NCI-H2171 (cell line): ENCODE results near the gene ADH6.
"Not testable (repeated sequence)": the region's sequence is repeated elsewhere in the genome, so short reads cannot be mapped to it uniquely, and the experiment has no call there.

ENCODE experiments used
- DNase-seq: peaks from one replicate; lab custom pipeline; 2025; lab: John Stamatoyannopoulos, UW

Gene ADH6

DNA sequence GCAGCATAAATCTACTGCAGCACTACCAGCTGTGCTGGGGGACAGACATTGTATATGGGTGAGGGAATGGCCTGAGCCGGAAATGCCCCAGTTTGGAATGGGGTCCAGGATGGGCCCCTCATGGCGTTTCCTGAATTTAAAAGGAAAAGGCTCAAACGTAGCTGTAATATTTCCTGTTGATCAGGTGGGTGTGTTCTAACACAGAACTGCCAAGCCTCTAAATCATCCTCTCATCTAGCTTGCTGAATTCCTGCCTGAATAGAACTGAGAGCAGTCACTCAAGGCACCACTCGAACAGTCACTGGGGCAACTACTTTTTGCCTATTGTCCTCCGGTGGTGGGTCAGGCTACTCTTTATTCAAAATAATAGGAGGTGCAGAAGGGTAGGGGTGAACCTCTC, 28.7 kb downstream of the ADH6 start:
- no peak for DNase-seq

DNA sequence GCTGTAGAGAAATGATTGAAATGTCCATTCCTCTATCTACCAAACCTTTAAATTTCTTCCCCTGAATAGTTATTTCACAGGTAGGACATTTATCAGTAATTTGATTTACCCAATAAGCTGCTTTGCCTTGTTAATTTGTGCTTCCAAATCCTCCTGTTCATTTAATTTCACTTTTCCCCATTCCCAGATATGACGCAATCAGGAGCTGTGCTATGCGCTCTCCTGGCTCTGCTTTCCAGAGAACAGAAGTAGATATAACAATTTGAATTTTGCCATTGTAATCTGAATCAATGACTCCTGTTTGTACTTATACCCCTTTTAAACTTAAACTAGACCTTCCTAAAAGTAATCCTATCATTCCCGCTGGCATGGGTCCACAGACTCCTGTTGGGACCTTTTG, 29.1 kb downstream of the ADH6 start:
- DNase-seq, result not testable (repeated sequence)

DNA sequence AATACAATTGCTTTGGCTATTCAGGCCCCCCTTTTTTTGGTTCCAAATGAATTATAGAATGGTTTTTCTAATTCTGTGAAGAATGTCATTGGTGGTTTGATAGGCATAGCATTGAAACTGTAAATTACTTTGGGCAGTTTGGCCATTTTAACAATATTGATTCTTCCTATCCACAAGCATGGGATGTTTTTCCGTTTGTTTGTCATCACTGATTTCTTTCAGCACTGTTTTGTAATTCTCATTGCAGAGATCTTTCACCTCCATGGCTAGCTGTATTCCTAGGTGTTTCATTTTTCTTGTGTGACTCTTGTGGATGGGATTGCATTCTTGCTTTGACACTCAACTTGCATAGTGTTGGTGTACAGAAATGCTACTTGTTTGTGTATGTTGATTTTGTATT, 33.0 kb downstream of the ADH6 start:
- no peak for DNase-seq

DNA sequence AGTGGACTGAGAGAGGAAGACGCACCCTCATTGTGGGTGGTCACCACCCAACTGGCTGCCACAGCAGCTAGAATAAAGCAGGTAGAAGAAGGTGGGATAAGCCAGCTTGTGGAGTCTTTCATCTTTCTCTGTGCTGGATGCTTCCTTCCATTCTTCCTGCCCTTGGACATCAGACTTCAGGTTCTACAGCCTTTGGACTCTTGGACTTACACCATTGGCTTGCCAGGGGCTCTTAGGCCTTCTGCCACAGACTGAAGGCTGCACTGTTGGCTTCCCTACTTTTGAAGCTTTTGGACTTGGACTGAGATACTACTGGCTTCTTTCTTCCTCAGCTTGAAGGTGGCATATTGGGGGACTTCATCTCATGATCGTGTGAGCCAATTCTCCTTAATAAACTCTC, 33.5 kb downstream of the ADH6 start:
- DNase-seq, result no peak

DNA sequence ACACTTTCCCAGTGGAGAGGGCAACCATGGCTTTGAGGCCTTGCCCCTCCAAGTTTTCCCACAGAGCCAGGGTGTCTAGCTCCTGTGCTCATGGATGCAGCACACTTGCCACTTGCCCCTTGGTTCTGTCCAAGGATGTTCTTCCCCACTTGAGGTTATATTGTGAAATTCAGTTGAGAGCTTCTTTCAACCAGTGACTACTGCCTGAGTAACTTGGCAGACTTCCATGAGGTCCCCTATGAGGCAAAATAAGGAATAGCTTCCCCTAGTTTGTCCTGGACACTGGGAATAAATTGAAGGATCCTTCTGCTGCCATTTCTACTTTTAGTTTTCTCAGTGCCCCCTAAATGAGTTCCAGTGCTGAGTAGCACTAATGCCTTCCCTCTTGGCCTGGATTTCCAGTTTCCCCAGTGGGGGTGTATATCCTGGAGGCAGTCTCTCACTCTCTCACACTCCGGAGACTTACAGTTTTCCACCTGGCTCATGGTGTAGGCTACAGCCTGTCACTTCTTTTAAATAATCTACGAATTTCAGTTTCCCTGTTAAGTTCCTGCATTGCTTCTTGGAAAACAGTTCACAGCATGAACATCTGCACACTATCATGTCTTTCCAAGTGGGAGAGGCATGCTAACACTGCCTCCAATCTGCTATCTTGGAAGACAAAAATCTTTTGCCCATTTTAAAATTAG, 38.5 kb downstream of the ADH6 start:
- no peak for DNase-seq

DNA sequence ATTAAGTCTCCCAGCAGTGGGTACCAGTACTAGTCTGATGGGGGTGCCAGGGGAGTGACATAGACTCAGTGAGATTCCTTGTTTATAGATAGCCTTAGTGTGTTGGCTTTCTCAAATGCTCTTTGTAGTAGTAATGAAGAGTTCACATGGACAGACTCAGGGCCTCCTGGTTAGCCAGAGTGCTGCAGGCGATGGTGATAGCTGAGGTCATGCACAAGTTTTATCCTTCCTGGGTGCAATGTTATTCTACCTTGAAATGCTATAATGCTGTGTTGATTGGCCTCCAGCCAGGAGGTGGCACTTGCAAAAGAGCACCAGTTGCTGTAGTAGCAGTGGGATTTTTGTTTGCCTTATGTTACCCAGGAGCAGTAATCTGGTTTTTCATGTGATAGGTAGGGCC, 39.4 kb downstream of the ADH6 start:
- DNase-seq, result no peak

DNA sequence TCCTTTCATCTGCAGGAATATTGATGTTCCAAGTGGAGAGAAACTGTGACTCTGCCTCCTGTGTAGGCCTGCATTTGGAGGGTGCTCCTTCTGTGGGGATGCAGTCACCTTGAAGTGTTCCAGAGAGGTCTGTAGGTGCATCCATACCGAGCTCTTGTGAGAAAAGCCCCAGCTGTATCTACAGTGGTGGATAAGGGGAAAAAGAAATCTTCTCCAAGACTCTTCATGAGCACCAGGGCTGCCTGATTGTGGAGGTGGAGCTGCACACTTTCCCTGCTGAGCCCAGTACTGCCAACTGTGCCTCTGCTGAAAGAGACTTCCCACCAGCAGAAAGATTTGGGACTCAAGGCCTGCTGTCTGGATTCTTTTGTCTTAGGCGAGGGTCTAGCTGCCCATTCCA, 39.9 kb downstream of the ADH6 start:
- no peak for DNase-seq

DNA sequence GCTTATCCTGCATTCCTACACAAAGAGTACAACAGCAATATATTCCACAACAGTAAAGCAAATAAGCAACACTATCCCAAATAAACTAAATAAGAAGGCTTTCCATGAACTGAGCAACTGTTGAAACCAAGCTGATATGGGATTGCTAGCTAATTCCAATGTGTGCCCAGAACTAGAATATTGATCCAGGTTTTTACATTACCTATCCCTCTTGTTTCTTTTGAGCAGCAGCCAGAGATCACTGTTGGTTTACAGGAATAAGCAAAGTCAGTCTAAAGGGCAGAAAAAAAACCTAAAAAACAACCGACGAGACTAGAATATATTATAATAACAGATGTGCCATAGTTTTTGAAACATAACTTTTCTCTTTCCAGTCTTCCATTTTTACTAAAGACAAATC, 52.5 kb downstream of the ADH6 start:
- DNase-seq, result no peak

DNA sequence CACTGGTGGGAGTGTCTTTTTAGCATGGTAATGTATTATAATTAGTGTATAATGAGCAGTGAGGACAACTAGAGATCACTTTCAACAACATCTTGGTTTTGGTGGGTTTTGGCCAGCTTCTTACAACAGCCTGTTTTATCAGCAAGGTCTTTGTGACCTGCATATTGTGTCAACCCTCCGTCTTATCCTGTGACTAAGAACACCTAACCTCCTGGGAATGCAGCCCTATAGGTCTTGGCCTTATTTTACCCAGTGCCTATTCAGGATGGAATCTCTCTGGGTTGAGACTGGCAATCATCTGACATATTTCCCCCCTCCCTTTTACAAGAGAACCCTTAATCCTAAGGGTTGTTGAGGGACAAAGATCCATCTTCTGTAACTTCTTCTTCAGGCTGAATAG, 53.1 kb downstream of the ADH6 start:
- no peak for DNase-seq

DNA sequence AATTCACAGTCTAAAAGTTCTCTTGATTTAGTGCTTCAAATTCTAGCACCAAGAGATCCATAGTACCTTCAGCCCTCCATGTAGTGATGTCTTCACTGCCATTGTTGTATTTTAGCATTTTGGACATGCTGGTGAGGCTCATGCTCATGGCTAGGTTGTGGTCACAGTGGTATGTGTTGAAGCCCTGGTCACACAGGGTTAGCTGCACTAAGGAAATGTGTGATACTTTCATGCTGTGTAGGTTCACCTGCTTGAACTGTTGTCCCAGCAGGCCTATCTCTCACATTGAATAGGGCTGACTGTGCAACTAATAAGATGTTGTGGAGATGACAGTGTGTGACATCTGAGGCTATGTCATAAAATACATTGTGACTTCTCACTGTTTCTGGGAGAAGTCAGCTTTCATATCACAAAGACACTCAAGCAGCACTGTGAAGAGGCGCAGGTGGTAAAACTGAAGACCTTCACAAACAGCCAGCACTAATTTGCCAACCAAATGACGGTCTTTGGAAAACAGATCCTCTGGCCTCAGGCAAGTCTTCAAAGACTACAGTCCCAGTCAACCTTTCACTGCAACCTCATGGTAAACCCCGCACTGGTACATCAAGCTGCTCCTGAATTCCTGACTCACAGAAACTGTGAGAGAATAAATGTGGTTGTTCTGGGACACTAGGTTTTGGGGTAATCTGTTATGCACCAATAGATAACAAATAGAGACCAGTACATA, 57.5 kb downstream of the ADH6 start:
- DNase-seq, result no peak

DNA sequence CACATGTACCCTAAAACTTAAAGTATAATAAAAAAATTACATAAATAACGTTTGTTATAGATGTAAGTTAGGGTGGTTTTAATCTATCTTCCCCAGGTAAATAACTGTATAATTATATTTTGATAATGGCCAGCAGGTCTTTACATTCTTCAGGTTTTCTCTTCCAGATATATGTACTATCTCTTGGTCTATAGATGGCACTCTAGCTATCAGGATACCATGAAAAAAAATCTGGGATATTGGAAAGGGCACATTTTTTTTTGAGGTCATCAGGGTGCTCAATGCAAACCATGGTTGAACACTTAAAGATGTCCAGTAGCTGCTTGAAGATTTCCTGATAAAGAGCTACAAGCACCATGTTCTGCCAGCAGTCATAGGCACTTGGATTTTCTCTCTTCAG, 59.3 kb downstream of the ADH6 start:
- no peak for DNase-seq

DNA sequence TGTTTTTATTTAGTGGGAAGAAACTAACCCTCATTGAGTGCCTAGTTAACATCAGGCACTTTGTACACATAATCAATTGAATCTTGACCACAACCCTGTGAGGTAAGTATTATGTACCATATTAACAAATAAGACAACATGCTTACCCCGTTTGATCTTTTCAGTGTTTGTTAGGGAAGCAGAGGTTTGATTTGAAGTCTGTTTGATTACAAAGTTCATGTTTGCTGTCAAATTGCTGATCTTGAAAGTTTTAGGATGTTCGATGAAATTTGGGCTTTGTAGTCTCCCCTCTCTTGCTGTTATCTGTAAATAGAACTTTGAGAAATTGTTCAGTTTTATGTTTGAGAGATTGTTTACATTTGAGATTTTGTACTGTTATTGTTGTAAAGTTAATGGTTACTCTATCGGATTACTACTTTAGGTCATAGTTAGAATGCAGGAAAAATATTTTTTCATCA, 61.5 kb downstream of the ADH6 start:
- DNase-seq, result no peak

DNA sequence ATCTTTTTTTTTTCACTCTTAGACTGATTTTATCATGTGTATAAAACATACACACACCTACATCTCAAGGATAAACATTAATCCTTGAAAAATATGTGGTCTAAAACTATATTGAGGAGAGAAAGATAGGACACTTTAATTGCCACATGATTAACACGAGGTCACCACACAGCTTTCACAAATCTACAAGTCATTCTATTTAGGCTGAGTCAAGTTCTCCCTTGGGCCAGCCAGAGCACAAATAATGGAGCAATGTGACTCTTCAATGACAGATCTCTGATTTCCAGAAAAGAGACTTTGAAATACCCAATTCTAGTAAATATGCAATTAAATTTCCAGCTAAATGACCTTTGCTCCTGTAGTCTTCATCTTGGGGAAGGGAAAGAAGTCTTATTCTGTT, 62.1 kb downstream of the ADH6 start:
- DNase-seq, result no peak

DNA sequence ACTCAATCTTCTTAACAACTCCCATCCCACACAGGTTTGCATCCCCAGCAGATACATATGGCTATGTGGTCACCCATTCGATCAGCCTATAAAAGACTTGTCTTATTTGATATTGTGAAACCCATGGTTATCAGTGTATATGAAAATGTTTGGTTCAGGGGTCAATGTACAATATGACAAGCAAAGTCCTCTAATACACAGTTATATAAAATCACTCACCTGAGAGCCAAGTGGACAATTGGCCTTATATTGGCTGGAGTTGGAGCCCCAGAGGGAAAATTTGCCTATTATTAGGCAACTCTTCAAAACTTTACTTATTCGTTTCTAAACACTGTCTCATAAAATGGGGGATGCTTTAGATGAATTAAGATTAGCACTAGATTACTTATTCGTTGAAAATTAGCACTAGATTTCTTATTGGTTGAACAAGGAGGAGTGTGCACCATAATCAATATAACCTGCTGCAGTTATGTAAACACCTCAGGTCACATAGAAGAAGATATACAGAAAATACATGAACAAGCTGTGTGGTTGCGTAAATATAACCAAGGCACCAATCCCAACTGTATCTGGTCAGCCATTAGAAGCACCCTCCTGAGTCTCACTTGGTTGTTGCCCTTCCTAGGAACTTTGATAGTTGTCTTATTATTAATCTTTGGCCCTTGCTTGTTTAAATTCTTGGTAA, 64.2 kb downstream of the ADH6 start:
- no peak for DNase-seq
